GM18951 (cell line): ENCODE measurements around the gene SLMAP.

Experiments
- POLR2A ChIP-seq: IDR thresholded peaks from 4 replicates; pipeline ENCODE4 v1.6.1; 2011; ENCODE audit warnings: mild to moderate bottlenecking; ENCODE audit not compliant: insufficient read length, insufficient read depth; ENCODE audit errors: extremely low read depth
- in situ Hi-C: fragments of 300-500 bp; cut with MboI; formaldehyde crosslinking; loops from one replicate; pipeline ENCODE4 v1.12.0; 2022; ENCODE audit warnings: low sequenced_read_pairs, mixed read lengths, inconsistent platforms; ENCODE audit not compliant: unreplicated experiment

Gene SLMAP

GRCh38 chr3:57923101-57923500 lies 167.0 kb downstream of the SLMAP start:
- in situ Hi-C loops, result no loop called here
- TF ChIP-seq POLR2A, result no peak

GRCh38 chr3:57923752-57924151 lies 167.6 kb downstream of the SLMAP start:
- in situ Hi-C loops, result no loop called here
- no peak for TF ChIP-seq POLR2A

GRCh38 chr3:57927166-57927565 lies 171.1 kb downstream of the SLMAP start:
- in situ Hi-C loops, result no loop called here
- no peak for TF ChIP-seq POLR2A

- TF ChIP-seq POLR2A, result no peak
- in situ Hi-C loops, result no loop called here
Observed at GRCh38 chr3:57927916-57928315, 171.8 kb downstream of the SLMAP start.

- in situ Hi-C loops, result no loop called here
- no peak for TF ChIP-seq POLR2A
Observed at GRCh38 chr3:57928511-57928910, 172.4 kb downstream of the SLMAP start.

- no peak for TF ChIP-seq POLR2A
- in situ Hi-C loops, result no loop called here
Observed at GRCh38 chr3:57929988-57930387, 173.9 kb downstream of the SLMAP start.

GRCh38 chr3:57933602-57934001 lies 177.5 kb downstream of the SLMAP start:
- no peak for TF ChIP-seq POLR2A
- in situ Hi-C loops, result no loop called here

GRCh38 chr3:57934373-57934772 lies 178.3 kb downstream of the SLMAP start:
- in situ Hi-C loops, result no loop called here
- TF ChIP-seq POLR2A, result no peak

- TF ChIP-seq POLR2A, result no peak
Observed at GRCh38 chr3:57935539-57935938, 179.4 kb downstream of the SLMAP start.

GRCh38 chr3:57937092-57937491 lies 181.0 kb downstream of the SLMAP start:
- no peak for TF ChIP-seq POLR2A
- in situ Hi-C loops, result no loop called here

More at GRCh38 chr3:57935539-57935938, 179.4 kb downstream of the SLMAP start:
- in situ Hi-C loops, result no loop called here

GRCh38 chr3:57939775-57940174 lies 183.7 kb downstream of the SLMAP start:
- TF ChIP-seq POLR2A, result no peak
- in situ Hi-C loops, result no loop called here

- TF ChIP-seq POLR2A, result no peak
- in situ Hi-C loops, result no loop called here
Observed at GRCh38 chr3:57942388-57942787, 186.3 kb downstream of the SLMAP start.

- no peak for TF ChIP-seq POLR2A
Observed at GRCh38 chr3:57942872-57943283, 186.8 kb downstream of the SLMAP start.

GRCh38 chr3:57943525-57944495 lies 187.7 kb downstream of the SLMAP start:
- no peak for TF ChIP-seq POLR2A
- in situ Hi-C loops, result no loop called here

More at GRCh38 chr3:57942872-57943283, 186.8 kb downstream of the SLMAP start:
- in situ Hi-C loops, result no loop called here
